Stimulated activated CD4-positive, alpha-beta T cell treated with anti-CD3 and anti-CD28 coated beads, Interleukin-1b, Interleukin-23, amount 100 ng/mL, for 4 hours (primary cell): Measurements from ENCODE around the gene UNC13D.
"Not testable (repeated sequence)": the region's sequence is repeated elsewhere in the genome, so short reads cannot be mapped to it uniquely, and the experiment has no call there.

ENCODE experiments used
- DNase-seq, 2 donors: peaks; one replicate each; pipeline ENCODE4 v3.0.0-alpha.2; 2020; ENCODE audit warnings: low read depth in 2 of 2

The UNC13D gene

GRCh38 chr17:75820094-75821080 is 23.8 kb downstream of the UNC13D start:
- no peak for DNase-seq

DNA sequence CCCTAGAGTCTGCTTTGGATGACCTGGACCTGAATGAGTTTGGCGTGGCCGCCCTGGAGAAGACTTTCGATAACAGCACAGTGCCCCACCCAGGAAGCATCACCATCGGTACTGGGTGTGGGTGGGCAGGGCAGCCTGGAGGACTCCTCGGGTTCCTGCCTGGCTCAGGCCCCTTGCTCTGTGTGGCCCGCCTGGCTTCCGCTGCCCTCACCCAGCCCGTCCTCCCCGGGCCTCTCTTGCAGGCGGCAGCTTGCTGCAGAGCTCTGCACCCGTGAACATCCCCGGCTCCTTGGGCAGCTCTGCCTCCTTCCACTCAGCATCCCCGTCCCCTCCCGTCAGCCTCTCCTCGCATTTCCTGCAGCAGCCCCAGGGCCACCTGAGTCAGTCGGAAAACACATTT is 24.5 kb downstream of the UNC13D start:
- DNase-seq = no peak

DNA sequence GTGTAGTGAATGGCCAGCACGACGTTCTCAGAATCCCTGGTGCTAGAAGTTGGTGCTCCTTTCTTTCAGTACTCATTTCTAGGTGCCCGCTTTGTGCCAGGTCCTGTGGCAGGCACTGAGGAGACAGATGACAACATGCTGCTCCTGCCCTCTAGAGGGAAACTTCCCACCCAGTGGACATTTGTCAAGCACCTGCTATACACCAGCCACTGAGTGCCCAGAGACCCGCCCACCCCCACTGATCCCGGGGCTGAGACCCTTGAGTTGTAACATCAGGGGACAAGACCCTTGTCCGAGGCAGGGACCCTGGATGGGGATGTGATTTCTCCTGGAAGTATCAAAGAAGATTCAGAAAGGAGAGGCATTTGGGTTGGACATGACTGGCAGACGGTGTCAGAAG is 25.1 kb downstream of the UNC13D start:
- no peak for DNase-seq

GRCh38 chr17:75818326-75818885 is 25.8 kb downstream of the UNC13D start:
- DNase-seq = no peak

DNA sequence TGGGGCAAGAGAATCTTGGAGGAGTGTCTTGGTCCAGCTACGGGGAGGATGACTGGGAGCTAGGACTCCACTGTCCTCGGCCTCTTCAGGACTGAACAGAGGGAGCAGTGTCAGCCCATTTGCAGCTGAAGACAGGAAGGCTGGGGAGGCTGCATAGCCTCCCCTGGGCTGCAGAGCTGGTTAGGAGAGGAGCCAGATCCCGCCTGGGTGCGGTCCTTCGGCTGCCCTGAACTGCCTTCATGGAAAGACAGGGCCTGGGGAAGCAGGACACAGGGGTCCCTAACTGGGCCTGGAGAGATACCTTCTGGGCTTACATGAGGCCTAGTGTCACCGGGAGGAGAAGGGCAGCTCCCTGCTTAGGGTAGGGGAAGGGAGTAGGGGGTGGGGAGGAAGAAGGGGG is 26.6 kb downstream of the UNC13D start:
- DNase-seq = no peak

DNA sequence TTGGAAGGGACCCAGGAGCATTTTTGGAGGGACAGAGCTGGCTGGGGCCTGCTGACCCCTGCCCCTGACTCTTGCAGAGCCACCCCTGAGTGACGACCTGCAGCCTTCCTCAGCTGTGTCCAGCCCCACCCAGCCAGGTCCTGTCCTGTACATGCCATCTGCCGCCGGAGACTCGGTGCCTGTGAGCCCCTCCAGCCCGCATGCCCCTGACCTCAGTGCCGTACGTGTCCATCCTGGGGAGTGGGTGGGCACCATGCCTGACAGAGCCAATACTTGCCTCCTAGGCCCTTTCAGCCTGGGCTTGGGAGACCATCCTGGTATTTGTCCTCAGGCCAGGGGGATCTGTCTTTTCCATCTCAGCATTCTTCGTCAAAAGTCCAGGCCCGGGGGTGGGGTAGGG is 27.5 kb downstream of the UNC13D start:
- no peak for DNase-seq

GRCh38 chr17:75815399-75815798 is 28.8 kb downstream of the UNC13D start:
- DNase-seq = no peak

GRCh38 chr17:75814900-75815373 is 29.3 kb downstream of the UNC13D start:
- no peak for DNase-seq

DNA sequence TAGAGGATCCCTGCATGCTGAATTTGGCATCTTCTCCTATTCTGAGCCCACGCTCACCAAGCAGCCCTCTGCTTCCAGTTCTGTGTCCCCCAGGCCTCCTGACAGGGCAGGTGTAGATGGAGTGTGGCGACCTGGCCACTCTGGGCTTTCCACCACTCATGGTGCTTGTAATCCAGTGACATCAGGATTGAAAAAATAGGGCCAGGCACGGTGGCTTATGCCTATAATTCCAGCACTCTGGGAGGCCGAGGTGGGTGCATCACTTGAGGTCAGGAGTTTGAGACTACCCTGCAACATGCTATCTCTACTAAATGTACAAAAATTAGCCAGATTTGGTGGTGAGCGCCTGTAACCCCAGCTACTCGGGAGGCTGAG is 30.2 kb downstream of the UNC13D start:
- DNase-seq = no peak

- no peak for DNase-seq
Measured at GRCh38 chr17:75813081-75814020, 30.9 kb downstream of the UNC13D start.

DNA sequence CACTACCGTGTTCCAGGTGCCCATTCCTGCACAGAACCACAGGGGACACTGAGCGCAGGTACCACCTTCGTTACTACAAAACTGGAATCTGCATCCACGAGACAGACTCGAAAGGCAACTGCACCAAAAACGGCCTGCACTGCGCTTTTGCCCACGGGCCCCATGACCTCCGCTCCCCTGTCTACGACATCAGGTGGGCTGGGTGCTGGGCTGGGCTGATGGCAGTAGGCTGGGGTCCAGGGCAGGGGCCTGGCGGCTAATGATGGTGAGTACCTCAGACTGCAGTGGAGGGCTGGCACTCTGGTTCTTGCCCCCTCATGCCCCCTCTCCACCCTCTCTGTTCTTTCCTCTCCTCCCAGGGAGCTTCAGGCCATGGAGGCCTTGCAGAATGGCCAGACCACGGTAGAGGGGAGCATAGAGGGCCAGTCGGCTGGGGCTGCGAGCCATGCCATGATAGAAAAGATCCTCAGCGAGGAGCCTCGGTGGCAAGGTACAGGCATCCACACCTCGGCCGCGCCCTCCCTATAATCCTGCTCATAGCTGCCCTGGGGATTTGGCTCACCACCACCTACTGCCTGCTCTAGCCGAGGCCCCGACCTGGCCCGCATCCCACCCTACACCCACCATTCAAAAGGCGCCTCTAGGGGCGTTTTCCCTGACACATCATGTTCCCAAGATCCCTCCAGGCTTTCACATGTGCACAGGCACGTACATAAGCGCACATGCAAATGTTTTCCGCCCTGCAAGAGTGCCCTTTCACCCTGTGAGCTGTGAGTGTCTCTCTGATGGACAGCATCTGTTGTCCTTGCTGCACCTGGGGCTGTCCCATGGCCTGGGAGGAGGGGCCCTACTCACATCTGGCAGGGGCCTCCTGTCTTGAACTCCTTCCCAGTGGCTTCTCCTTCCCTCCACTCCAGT is 31.8 kb downstream of the UNC13D start:
- no peak for DNase-seq

DNA sequence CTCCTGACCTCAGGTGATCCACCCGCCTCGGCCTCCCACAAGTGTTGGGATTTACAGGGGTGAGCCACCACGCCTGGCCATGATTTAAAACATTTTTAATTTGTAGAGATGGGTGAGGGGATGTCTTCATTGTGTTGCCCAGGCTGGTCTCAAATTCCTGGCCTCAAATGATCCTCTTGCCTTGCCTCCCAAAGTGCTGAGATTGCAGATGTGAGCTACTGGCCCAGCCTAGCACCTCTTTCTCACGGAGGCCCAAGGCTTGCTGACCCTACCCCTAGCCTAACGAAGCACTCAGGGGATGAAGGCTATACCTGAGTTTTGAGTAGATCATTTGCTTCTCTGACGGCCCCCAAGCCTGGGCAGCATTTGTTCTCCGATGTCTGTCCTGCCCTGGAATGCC is 33.0 kb downstream of the UNC13D start:
- DNase-seq = no peak

GRCh38 chr17:75810756-75811155 is 33.4 kb downstream of the UNC13D start:
- DNase-seq = not testable (repeated sequence)

- DNase-seq = no peak
Measured at GRCh38 chr17:75810216-75810615, 34.0 kb downstream of the UNC13D start.

DNA sequence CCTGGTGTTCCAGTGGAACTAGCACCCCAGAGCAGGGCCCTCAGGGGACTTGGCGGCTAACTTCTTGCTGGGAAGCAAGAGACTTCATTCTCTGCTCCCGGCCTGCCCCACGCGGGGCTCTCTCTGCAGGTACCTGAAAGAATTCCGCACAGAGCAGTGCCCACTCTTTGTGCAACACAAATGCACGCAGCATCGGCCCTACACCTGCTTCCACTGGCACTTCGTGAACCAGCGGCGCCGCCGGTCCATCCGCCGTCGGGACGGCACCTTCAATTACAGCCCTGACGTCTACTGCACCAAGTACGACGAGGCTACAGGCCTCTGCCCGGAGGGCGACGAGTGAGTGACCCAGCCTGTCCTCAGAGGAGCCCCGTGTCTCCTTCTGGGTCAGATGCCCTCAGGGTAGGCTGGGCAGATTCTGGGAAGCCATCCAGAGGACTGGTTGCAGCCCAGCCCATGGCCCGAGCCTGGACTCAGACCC is 34.5 kb downstream of the UNC13D start:
- no peak for DNase-seq

DNA sequence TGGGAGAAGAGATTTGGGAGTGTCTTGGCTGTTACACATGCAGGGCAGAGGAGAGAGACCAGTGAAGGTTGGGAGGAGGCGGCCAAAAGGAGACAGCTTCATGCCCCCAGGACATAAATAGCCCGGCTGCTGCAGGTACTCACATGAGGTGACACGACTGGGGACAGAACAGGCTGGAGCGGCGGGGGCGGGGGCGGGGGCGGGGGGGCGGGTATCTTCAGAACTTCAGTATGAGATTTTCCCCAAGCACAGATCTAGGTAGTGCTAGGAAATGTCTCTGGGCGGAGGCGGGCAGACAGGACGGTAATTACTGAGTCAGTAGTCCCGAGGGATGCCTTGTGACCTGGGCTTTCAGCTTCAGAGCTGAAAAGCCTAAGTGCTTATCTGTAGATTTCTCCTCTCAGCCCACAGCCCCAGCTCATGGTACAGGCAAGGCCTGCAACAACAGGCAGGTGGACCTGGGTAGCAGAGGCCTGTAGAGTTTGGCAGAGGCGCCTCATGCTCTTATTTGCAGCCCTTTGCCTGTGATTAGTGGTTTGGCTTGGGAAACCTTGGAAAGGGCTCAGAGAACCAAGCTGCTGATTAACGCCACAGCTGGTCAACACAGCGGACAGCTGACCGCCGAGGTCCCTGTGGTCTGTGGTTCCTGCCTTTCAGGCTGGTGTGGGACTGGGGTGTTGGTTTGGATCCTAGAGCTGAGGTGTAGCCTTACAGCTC is 35.1 kb downstream of the UNC13D start:
- no peak for DNase-seq

DNA sequence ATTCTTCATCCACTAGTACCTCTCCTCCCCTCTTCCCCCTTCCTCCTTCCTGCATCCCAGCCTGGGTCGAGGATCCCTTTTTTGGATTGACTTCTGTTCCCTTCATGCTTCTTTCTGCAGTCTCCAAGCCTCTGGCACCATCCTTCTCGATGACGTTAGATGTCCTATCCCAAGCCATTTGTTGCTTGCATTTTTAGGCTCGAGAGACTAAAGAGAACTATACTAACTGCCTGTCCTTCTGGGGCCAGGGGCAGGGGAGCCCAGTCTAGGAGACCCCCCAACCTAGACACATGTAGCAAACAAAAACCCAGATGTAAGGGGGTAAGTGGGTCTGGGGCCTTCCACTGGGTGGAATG is 35.7 kb downstream of the UNC13D start:
- DNase-seq = no peak

DNA sequence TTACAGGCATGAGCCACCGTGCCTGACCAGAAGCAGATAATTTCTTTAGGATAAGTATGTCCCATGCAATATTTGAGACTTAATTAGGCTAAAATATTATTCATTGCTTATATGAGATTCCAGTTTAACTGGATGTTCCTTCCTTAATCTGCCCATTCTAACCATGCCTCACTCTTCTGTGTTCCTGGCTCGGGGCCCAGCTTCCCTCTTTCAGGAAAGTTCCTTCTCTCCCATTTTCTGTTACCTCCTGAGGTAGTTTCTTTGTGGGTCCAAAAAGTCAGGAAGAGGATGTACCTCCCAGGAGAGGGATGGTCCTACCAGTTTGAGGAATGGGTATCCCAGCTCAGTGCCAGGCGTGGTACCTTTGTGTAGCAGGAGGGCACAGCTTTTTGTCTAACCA is 36.3 kb downstream of the UNC13D start:
- DNase-seq = no peak

- DNase-seq = no peak
Measured at GRCh38 chr17:75806822-75807500, 37.2 kb downstream of the UNC13D start.

DNA sequence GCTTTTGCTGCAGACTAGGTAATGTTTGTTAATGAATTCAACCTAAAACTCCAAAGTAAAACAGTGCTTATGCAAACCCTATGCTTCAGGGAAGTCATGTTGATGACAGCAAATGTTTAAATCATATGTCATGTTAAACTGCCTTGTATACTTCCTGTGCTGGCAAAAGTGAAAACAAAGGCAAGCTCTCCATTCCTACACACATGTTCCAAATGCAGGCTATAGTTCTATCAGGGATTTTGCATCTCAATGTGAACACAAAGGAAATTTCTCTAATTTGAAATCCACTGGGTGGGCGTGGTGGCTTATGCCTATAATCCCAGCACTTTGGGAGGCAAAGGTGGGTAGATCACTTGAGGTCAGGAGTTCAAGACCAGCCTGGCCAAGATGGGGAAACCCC is 40.3 kb downstream of the UNC13D start:
- no peak for DNase-seq
